ENCODE results near the gene PUS7L.
"Not testable (repeated sequence)": the region's sequence is repeated elsewhere in the genome, so short reads cannot be mapped to it uniquely, and the experiment has no call there.

The PUS7L gene, protein sequence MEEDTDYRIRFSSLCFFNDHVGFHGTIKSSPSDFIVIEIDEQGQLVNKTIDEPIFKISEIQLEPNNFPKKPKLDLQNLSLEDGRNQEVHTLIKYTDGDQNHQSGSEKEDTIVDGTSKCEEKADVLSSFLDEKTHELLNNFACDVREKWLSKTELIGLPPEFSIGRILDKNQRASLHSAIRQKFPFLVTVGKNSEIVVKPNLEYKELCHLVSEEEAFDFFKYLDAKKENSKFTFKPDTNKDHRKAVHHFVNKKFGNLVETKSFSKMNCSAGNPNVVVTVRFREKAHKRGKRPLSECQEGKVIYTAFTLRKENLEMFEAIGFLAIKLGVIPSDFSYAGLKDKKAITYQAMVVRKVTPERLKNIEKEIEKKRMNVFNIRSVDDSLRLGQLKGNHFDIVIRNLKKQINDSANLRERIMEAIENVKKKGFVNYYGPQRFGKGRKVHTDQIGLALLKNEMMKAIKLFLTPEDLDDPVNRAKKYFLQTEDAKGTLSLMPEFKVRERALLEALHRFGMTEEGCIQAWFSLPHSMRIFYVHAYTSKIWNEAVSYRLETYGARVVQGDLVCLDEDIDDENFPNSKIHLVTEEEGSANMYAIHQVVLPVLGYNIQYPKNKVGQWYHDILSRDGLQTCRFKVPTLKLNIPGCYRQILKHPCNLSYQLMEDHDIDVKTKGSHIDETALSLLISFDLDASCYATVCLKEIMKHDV

DNA sequence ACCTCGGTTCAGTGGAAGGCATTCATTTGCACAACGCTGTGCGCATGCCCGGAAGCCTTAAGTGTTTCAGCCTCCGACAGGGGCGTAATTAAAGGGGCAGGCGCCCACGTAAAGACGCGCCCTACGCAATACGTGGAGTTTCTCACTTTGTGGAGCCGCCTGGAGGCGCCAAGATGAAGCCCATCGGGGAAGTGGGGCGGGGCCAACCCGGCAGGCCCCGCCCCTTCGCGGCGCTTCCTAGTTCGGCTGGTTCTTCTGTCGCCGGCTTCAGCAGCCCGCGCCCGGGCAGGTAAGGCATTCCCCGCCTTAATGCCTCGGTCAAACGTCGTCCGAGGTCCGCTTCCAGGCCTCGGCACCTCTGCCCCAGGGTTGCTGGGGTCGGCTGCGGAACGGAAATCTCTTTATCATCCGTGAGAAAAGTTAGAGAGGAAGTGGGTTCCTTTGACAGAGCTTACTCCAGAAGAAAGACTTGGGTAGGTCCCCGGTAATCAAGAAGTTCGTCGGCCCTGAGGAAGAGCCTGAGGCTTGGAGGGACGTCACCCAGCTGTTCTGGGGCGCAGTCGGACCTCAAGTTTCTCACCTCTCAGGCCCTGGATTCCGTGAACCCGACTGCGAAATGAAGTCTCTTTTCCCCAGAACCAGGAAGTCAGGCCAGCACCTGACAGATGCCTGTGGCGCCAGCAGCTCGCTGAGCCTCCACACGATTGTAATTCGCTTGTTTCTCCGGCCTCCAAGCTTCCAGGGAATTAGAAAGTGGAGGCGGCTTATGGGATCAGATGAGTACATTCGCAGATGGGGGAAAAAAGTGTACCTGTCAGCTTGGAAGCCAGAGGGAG is at the start of gene PUS7L, which contains the start of gene IRAK4:
Gene PUS7L (minus strand): TSS at position 63 of the 836 bp plus-strand sequence. CDS start 3,545 bp downstream, outside the sequence.
Gene IRAK4 (plus strand): TSS at position 224 of the 836 bp plus-strand sequence. CDS start 9,161 bp downstream, outside the sequence.
- DNase-seq (ENCODE audit: low spot score), result peak; percentile 96

DNA sequence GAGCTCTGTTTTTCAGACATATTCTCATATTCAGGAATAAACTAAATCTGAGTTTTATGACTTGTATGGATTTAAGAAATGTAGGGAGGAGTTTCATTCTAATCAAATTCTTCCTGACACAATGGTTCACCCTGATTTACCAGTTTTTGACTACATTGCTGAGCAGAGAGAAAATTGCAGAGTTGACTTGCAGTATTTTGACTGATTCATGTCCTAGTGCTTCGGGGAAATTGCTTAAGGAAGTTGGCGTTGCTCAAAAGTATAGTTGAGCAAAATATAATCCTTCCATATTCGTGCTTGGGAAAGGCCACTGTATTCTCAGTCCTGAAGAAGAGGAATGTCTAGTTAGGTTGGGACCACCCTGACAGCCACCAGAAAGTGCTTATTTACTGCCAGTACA is 48.8 kb upstream of the PUS7L start:
- DNase-seq (ENCODE audit: low spot score), result no peak

DNA sequence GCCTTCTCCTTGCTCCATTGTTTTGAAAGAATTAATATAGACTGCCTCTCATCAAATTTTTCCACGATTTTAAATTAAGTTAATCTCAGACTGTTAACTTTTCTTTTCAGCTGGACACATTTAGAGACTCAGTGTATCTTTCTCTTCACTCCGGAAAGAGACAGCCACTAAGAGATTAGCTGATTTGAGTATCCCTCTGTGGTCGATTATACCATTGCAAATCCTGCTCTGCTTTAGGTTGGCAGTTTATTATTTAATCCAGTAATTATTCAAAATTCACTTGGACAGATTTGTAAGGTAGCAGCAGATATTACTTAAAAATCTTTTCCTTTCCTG is 48.1 kb upstream of the PUS7L start:
- DNase-seq (ENCODE audit: low spot score), result peak; percentile 6

DNA sequence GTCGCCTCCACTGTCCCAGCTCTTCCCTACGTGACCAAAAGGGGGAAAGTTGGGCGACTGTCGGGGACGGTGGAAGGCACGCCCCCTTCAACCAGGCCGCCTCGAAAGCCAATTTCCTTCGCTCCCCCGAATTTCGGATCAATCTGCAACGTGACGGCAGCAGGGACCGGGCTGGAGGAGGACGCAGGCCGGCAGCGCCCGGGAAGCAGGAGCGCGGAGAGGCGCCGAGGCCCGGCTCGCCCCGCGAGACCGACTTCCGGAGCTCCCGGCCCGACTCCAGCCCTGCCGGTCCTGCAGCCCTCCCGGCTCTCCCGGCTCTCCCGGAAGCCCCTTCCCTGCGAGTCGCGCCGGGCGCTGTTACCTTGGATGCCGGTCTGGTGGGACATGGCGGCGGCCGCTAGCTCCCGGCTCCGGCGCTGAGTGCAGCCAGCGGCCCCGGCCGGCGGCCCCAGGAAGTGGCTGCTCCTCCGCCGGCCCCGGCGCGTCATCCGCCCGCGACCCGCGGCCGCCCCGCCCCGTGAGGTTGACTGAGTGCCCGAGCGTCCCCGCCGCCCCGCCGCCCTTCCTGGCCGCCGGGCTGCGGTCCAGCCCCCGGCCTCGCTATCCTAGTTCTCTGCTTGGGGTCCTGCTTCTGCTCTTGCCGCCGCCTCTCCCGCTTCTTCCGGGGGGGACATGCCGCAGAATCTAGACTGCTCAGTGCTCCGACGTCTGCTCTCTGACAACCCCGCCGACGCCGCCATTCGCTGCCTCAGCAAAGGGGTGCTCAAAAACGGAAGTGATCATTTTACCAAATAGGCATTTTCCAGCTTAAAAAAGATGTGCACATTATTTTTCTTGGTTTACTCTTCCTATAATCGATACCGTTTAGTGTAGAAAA is 47.5 kb upstream of the PUS7L start, which contains the start of gene TWF1:
Gene TWF1 (minus strand): TSS at position 458 of the 877 bp plus-strand sequence. CDS start 72 bp downstream, at position 386.
- peak; percentile 77 for DNase-seq (ENCODE audit: low spot score)

- DNase-seq (ENCODE audit: low spot score), result peak; percentile 8
Measured at GRCh38 chr12:43805149-43805859, 46.7 kb upstream of the PUS7L start.

GRCh38 chr12:43797561-43798217 is 39.1 kb upstream of the PUS7L start:
- DNase-seq (ENCODE audit: low spot score), result no peak

DNA sequence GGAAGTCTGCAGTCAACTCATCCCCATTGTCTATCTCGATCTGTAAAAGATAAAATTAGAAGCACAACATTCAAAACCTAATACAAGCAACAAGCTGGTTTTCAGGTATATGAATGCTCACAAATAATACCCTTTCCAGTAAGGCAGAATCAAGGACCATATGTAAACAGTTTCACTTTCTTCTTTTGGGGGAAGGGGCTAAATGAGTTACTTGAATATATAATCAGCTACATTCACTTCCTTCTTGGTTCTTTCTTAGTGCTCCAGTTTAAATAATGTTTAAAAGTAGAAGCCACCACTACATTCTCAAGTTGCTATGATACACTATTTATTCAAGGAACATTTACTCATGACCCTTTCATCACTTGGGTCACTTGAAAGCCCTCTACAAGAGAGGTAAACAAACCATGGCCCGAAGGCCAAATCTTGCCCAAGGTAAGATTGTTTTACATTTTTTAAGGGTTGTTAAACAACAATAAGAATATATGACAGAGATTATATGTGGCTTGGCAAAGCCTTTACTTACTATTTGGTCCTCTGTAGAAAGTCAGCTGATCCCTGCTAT is 37.2 kb upstream of the PUS7L start:
- DNase-seq (ENCODE audit: low spot score), result no peak

- DNase-seq (ENCODE audit: low spot score), result no peak
Measured at GRCh38 chr12:43789941-43790340, 31.4 kb upstream of the PUS7L start.

GRCh38 chr12:43786899-43787693 is 28.5 kb upstream of the PUS7L start:
- no peak for DNase-seq (ENCODE audit: low spot score)

DNA sequence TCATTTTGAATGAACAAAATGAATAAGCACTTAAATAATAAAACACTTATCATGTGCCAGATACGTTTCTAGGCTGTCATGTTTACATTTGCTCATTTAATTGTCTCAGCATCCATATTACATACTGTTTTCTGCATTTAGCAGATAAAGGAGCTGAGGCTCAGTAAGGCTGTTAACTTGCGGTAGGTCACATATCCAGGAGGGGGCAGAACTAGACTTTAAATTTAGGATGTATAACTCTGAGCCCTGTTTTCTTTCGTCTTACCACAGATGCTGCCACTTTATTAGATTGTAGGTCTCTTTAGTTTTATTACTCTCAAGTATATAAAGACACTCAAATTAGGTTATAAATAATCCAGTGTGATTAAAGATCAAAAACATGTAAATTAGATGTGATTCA is 17.9 kb upstream of the PUS7L start:
- DNase-seq (ENCODE audit: low spot score), result peak; percentile 28

DNA sequence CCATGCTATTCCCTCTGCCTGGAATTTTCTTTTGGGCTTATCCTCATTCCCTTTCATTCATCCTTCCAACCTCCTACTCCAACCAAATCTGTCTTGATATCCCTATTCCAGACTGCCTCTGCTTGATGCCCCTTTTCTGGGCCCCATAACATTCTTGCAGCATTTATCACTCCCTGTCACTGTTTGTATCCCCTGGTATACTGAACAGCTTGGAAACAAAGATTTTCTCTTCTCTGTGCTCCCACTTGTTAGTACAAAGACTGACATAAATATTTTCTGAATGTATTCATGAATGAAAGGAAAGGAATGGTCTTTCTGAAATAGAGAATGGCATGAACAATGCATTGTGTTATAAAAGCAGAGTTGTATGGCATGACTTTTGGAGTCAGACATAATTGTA is 7.7 kb upstream of the PUS7L start:
- no peak for DNase-seq (ENCODE audit: low spot score)

GRCh38 chr12:43764528-43764927 is 5.9 kb upstream of the PUS7L start:
- DNase-seq (ENCODE audit: low spot score), result no peak

GRCh38 chr12:43763769-43764168 is 5.2 kb upstream of the PUS7L start:
- DNase-seq (ENCODE audit: low spot score), result no peak

DNA sequence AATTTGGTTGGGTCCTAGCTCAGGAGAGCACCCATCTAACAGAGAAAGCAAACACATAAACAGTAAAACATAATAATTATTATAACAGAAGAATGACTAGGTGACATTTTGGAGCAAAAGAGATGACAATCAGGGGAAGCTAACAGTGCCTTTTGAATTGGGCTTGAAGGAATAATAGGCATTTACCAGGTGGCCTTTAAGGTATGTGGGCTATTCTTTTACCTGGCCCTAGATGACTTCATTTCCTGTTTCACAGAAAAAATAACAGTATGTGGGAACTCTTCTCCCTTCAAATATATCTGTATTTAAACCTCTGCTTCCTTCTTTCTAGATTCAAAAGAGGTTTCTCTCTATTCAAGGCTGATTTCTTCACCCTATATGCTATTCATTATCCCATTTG is 4.0 kb upstream of the PUS7L start:
- no peak for DNase-seq (ENCODE audit: low spot score)

DNA sequence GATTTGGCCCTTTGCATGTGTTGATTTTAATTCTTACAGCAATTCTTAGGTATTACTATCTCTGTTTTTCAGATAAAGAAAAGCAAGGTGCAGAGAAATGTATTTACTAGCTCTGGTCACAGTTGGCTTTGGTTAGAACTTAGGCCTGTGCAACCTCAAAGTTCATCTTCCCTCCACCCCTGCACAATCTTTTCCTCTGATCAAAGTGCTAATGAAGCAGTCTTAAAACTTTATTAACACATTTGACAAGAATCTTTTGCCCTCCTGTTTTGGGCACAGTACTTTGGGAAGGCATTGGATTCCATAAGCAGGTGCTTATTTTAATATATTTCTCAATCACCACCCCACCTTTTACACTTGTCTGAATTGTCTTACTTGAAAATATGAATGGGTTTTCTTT is 2.9 kb upstream of the PUS7L start:
- DNase-seq (ENCODE audit: low spot score), result no peak

DNA sequence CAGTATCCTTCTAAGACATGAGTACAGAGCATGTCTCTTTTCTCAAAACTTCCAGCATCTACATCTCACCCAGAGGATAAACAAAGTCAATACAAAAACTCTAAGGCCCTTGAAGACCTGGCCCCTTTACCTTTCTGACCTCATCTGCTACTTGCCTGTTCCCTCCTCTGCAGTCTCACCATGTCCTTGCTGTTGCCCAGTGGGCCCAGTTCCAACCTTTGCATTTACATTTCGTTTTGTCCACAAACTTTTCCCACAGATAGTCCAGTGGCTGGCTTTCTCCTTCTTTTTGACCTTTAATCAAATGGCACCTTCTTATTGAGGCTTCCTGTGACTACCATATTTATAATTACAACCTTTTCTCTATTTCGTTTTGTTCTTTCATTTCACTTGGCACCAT is 1.8 kb upstream of the PUS7L start:
- DNase-seq (ENCODE audit: low spot score), result no peak

GRCh38 chr12:43758247-43758727 is 303 bp downstream of the PUS7L start:
- no peak for DNase-seq (ENCODE audit: low spot score)

DNA sequence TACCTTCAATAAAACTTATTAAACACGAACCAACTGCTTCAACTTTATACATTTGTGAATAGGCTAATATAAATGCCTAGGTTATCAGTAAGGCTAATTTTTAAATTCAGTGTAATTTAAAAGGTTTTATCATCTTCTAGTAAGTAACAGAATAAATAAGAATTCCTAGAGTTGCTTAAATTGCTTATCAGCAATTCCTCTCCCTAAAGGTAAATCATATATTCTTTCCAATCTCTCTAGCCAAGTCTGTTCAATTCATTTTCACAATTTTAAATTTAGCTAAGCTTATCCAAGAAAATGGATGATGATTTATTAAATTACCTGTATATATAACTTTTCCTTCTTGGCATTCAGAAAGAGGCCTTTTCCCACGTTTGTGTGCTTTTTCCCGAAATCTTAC is 4.6 kb downstream of the PUS7L start:
- no peak for DNase-seq (ENCODE audit: low spot score)

- DNase-seq (ENCODE audit: low spot score), result not testable (repeated sequence)
Measured at GRCh38 chr12:43751360-43751759, 7.2 kb downstream of the PUS7L start.

Data from CD4-positive, alpha-beta T cell treated with Interleukin-15 for 4 hours (primary cell).